Activated CD8-positive, alpha-beta memory T cell treated with anti-CD3 and anti-CD28 coated beads, Interleukin-2, amount 50 U/mL, for 4 hours (primary cell): ENCODE results near the gene HP1BP3.

ENCODE experiments used
- DNase-seq: peaks from one replicate; pipeline ENCODE4 v3.0.0-alpha.2; 2020

HP1BP3 gene

DNA sequence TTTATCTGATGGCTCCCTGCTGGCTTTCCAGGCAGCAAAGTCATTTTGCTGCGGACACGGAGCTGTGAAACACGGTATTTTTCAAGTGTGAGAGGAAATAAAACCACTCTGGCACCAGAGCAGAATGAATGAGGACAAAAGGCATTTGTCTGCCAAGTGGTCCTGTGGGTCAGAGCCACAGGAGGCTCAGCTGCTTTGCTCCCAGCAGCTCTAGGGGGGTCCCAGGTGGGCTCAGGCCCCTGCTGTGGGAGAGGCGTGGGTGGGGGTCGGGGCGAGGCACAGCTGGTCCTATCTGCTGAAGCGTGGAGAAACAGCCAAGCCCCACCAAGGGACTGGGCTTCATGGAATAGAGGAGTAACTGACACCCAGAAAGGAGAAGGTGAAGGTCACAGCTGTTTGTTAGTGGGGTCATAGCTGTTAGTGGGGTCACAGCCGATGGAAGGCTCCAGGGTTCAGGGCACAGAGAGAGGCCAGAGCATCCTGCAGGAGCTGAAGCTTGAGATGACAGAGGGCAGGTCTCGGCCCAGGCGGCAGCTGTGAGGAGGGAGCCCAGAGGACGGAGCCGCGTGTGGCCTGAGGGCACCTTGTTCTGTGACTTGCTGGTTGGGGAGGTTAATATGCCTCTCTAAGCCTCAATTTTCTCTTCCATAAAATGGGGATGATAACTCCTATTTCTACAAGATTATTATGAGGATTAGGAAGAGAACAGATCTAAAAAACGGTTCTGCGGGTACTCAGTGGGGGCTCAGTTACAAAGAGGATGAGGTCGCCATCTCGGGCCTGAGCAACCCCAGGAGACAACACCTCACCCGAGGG, 76.4 kb downstream of the HP1BP3 start:
- DNase-seq = no peak

DNA sequence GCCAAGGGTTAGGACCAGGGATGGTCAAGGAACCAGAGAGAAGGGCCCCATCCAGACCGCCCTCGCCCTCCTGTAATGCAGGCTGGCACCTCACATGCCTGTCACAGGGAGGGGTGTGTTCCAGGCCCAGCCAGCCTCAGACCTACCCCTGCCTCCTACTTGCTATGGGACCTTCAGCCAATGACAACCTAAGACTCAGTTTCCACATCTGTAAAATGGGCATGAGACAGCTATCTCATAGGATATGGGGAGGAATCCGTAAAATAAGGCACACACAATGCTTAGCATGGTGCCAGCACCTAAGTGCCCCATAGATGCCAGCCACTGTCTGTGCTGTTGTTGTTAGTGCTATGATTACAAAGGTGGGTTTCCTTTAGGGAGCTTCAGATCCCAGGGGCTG, 77.2 kb downstream of the HP1BP3 start:
- DNase-seq = no peak

DNA sequence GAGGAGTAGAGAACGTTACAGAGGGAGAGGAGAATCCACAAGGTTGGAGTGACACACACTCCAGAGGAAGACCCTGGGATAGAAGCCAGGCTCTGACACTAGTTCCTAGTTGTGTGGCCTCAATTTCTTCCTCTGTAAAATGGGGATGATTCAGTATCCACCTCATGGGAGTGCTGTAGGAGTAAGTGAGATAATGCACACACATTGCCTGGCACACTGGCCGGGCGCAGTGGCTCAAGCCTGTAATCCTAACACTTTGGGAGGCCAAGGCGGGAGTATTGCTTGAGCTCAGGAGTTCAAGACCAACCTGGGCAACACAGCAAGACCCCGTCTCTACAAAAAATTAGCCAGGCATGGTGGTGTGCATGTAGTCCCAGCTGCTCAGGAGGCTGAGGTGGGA, 78.2 kb downstream of the HP1BP3 start:
- no peak for DNase-seq

DNA sequence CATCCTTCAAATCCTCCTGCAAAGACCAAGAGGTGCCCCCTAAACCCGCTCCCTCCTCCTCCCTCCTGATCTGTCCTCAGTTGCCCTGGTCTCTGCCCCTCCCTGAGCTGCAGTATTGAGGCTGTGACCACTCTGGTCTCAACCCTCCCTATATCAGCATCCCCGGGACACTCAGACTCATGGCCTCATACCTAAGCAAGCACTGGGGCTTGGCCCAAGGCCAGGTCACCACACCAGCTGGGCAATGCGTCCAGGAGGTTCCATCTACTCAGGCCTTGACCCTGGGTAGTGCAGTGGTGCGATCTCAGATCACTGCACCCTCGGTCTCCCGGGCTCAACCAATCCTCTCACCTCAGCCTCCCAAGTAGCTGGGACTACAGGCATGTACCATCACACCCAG, 79.0 kb downstream of the HP1BP3 start:
- DNase-seq = no peak

DNA sequence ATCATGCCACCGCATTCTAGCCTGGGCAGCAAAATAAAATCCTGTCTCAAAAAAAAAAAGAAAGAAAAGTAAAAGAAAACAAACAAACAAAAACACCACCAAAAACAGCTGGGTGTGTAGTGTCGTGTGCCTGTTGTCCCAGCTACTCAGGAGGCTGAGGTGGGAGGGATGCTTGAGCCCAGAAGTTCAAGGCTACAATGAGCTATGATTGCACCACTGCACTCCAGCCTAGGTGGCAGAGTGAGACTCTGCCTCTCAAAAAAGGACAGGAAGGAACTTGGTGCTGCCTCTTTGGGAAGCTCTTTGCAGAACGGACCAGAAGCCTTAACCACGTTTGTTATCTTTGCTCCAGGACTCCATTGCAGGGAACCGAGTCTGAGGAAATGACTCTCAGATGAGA, 80.3 kb downstream of the HP1BP3 start:
- DNase-seq = no peak

DNA sequence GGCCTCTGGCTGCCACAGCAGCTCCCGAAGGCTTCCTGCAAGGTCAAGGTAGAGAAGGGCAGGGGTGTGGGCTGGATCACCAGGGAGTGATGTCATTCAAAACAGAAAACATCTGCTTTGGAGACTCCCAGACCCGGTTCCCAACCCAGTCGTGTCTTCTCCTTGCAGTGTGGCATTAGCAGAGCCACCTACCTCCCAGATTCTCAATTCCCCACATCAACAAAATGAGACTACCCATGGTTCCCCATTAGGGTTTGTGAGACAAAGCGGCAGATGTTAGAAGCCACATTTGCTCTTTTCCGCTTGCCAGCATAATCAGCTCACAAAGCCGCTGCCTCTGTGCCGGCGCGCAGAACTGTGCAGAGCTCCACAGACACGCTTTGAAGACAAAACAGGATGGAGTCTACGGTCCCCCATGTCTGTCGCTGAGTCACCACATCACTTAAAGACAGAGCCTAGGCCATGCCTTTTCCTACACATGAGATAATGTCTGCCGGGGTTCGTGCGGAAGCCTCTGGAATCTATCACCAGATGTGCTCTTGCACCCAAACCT, 81.8 kb downstream of the HP1BP3 start:
- no peak for DNase-seq

DNA sequence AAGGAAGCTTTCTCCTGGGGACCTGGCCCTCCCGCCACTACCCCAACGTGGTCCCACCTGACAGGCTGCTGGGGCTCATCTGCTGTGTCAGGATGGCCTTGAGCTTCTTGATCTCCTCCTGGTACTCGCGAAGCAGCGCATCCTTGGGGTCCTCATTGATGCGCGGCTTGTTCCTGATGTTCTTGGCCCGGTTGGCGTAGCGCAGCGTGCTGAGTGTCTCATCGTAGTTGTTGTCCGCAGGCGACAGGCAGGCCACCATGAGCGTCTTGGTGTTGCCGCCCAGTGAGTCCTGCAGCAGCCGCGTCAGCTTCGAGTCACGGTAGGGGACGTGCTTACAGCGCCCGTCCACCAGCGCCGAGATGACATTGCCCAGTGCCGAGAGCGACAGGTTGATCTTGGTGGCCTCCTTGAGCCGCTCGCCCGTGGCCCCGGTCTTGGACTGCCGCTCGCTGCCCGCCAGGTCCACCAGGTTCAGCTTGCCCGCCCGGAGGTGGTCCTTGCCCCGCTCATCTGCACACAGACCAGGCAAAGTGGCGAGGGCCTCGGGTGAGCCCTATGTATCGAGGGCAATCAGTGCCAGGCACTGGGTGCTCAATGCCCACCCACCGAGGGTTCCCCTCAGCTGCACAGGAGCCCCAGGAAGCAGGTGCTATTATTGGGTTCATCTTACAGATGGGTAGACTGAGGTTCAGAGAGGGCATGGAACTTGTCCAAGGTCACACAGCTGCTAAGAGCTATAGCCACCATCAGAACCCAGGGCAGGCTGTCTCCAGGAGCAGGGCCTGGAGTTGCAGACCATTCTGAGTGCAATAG, 82.5 kb downstream of the HP1BP3 start:
- no peak for DNase-seq

DNA sequence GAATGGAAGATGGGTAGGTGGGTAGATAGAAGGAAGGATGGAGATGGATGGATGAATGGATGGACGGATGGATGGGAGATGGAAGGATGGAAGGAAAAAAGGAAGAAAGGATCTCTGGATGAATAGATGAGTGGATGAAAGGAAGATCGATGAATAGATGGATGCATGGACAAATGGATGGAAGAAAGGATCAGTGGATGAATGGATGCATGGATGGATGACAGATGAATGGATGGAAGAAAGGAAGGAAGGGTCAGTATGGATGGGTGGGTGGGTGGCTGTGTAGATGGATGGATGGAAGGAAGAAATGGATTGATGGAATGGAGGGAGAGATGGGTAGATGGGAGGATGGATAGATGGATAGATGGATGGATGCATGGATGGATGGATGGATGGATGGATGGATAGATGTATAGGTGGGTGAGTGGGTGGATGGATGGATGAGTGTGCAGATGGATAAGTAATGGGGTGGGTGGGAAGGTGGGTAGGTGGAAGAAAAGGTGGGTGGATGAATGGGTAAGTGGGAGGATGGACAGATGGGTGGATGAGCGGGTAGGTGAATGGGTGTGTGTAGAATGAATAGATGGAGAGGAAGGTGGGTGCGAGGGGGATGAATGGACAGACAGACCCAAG, 83.9 kb downstream of the HP1BP3 start:
- no peak for DNase-seq

DNA sequence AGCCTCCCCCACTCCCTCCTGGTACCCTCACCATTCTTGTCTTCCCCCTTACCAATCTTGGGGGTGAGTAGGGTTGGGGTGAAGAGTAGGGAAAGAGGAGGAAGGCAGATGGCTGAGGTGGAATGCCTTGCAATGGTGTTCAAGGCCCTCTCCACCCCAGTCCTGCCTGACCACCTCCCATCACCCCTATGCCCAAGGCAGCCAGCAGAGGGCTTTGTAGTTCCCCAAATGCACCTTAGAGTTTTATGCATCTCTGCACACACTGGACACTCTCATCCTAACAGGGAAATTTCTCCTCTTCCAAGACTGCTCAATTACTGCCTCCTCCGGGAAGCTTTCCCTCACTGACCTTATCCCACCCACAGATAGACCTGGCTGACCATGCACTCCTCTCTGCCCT, 84.7 kb downstream of the HP1BP3 start:
- no peak for DNase-seq

DNA sequence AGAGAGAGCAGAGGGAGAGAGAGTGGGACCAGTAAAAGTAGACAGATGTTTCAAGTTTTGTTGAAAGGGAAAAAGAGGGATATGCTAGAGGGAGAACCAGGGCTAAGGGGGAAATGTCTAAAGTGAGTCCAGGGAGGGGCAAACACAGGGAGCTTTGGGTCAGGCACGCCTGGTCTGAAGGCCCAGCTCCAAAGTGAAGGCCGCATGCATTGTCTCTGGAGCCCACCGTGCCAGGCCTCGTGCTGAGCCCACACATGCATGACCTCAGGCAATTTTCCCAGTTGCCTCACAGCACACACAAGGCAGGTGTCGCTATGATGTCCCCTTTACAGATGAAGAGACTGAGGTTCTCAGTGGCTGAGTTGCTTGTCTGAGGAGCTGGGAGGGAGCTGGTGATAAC, 85.3 kb downstream of the HP1BP3 start:
- DNase-seq = no peak

DNA sequence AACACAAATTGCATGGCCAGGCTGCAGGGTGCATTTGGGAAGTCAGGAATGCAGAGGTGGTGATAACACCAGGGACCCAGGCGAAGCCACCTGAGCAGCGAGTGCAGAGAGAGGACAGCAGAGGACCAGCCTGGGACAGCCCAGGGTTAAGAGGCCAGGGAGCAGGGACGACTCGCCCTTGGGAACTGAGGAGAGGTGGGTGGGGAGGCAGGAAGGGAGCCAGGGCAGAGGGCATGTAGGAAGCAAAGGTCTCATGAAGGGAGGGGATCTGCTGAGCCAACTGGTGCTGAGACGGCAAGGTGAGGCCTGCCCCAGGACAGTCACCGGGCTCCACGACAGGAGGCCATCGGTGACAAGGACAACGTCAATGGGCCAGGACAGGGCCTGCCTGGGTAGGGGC, 85.7 kb downstream of the HP1BP3 start:
- DNase-seq = no peak

DNA sequence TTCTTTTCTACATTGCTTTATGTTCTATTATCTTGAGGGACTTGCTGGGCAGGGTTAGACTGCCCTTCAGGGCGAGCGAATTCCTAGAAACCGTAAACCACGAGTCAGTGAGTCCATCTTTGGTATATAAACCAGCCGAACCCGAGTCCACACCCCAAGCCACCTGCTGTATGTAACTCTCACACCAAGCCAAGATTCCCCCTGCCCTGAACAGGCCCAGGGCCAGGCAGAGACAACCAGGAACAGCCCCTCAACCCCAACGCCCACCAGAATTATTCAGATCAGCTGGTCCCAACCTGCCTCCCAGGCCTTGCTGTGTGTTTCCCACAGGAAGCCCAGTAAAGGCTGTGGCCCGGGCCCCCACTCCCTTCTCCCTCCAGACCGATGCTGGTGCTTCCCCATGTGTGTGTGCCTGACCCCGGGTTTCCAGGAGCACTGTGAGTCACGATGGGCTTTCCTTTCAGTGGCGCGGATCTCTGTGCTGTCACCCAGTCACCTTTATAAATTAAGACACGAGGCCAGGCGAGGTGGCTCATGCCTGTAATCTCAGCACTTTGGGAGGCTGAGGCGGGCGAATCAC, 86.4 kb downstream of the HP1BP3 start:
- no peak for DNase-seq

DNA sequence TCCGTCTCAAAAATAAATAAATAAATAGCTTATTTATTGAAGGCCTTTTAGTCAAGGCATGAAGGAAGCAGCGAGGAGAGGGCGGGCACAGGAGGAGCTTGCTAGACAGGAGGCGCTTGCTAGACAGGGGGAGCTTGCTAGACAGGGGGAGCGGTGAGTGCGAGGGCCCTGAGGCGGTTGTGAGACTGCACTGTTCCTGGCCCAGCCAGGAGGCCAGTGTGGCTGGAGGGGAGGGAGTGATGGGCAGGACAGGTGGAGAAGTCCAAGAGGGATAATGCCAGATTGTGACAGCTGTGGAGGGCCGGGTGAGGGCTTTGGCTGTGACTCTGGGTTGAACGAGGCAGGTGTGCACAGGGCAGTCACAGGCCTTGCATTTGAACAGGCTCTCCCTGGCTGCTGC, 87.5 kb downstream of the HP1BP3 start:
- DNase-seq = no peak

DNA sequence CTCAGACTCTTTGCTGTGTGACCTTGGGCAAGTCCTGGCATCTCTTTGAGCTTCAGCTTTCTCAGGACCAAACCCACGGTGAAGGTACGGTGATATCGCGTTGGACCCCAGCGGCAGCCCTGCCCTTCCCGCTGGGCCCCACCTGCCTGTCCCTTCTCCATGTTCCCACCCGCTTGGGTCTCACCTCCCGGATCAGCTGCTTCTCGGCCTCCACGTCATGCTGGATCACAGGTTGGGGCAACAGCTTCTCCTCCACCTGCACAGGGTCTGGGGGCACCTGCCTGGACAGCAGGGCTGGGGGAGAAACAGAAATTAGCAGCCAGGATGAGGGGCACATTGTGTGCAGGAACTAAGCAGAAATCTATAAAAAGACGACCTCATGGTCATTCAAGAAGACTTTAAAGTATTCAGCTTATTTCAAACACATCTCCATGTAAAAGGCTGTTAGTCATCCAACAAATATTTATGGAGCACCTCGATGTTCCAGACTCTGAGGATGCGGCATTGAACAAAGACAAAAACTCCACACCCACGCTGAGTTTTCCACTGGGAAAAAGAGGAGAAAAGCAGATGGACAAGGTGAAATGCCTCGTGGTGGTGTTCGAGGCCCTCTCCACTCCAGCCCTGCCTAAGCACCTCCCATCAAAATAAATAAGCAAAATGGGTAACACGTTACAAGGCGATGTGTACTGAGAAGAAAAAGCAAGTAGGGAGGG, 88.8 kb downstream of the HP1BP3 start:
- no peak for DNase-seq

DNA sequence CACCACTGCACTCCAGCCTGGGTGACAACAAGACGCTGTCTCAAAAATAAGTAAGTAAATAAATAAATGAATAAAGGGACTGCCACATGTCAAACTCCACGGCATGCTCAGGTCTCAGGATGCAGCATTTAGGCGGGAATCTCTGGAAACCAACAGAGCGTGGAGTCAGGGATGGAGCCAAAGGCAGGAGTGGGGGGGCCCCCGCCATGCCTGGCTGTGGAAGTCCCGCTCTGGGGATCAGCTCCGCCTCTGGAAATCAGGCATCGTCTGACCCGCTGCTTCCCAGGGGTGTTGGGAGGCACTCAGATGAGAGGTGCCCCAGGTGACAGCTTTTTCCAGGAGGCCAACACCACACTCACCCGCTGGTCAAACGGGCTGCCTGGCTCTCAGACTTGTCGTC, 89.5 kb downstream of the HP1BP3 start:
- DNase-seq = no peak

DNA sequence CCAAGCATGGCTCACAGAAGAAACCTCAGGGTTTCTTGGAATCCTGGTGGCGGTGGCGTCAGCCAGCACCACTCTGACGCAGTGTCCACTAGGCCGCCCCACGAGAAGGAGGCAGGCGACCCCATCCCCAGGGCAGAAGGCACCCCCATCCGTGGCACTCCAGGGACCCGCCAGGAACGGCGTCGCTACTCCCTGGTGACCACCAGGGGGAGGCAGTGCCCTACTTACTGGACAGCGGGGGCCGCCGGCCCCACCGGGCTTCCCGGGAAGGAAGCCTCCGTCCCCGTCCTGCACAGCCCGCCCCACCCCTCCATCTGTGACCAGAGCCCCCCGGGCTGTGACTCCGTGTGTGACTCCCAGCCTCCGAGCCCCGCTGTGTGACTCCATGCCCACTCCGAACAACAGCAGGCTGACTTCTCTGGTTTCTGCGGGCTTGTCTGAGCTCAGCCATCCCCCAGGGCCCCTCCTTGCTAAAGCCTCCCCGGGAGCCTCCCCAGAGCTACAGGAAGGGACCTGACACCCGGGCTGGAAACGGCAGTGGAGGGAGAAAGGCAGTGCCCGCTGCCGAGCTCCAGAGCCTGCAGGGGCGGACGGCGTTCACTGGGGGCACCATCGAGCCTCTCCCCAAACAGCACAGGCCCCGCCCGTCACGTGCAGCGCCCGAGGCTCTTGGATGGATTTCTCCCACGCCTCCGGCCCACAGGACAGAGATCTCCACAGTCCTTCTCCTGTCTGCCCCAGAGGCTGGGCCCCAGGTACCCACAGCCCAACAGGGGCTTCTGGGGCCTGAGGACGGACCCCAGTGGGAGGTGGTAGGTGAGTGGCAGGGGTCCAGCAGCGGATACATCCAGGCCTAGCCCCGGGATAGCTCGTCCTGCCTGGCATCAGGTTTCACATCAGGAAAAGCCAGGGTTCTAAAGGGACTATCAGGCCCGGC, 90.4 kb downstream of the HP1BP3 start:
- peak; percentile 76 for DNase-seq

DNA sequence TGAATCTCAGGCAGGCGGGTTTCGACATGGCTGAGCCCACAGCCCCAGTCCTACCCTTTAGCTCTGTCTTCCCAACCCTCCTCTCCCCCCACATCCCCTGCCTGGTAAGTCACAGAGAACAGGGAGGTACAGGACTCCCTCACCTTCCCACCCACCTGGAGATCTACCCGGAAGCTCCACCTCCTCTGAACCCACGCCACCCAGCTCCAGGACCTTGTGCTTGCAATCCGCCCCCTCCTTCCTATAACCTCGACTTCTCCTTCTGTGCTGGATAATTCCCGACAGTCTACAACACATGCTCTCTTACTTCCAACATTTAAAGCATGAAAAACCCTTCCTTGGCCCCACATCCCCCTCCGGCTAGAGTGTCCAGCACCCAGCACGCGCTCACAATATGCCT, 91.6 kb downstream of the HP1BP3 start:
- DNase-seq = no peak

DNA sequence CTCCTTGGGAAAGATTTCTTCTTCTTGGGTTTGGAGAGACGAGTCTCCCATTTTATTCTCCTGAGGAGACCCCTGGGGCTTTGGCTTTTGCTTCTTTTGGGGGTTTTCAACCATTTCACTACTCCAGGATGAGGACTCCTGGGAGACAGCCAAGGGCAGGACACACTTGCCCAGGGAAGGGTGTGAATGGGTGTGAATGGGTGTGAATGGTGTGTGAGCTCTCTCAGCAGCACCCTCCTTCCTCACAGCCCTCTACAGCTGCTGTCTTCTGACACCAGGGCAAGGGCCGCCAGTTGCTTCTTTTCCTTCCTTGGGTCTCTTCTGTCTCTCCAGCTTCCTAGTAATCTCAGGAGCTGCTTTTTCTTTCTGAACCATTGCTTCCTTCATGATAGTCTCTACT, 93.5 kb downstream of the HP1BP3 start:
- DNase-seq = no peak
